HUES6 (cell line): ENCODE measurements around the gene ZNF213.

Experiments
- H3K27ac ChIP-seq: 2 replicates; pipeline ENCODE4 v1.7.0; 2013; ENCODE audit warnings: low read depth, mild to moderate bottlenecking, low read length, inconsistent platforms
- H3K27me3 ChIP-seq: 2 replicates; pipeline ENCODE4 v1.6.1; 2013; ENCODE audit warnings: low read length; ENCODE audit not compliant: control insufficient read depth, insufficient read depth
- H3K36me3 ChIP-seq: 2 replicates; pipeline ENCODE4 v1.6.1; 2013; ENCODE audit warnings: low read length; ENCODE audit not compliant: control insufficient read depth, insufficient read depth
- H3K4me1 ChIP-seq: 2 replicates; pipeline ENCODE4 v1.6.1; 2013; ENCODE audit warnings: low read length; ENCODE audit not compliant: control insufficient read depth, insufficient read depth
- H3K4me3 ChIP-seq: 2 replicates; pipeline ENCODE4 v1.5.1; 2013; ENCODE audit warnings: low read depth, low read length
- H3K9ac ChIP-seq: one replicate; pipeline ENCODE4 v1.6.1; 2013; ENCODE audit warnings: mild to moderate bottlenecking, low read length
- H3K9me3 ChIP-seq: 2 replicates; pipeline ENCODE4 v1.6.1; 2013; ENCODE audit warnings: low read depth, low read length; ENCODE audit not compliant: control insufficient read depth, insufficient read depth

The ZNF213 gene

GRCh38 chr16:3119701-3120408 lies 15.0 kb upstream of the ZNF213 start:
- Histone ChIP-seq H3K27ac (no peak overlapping the region), H3K36me3 (peaks cover 54% of the 10 kb centered on the region), H3K9me3 (no peaks in the 10 kb centered on the region), H3K4me1 (peaks cover 4% of the 10 kb centered on the region; the same call in 1 of the 2 replicates), H3K4me3 (no peak overlapping the region), H3K9ac (no peak overlapping the region), H3K27me3 (no peaks in the 10 kb centered on the region)

DNA sequence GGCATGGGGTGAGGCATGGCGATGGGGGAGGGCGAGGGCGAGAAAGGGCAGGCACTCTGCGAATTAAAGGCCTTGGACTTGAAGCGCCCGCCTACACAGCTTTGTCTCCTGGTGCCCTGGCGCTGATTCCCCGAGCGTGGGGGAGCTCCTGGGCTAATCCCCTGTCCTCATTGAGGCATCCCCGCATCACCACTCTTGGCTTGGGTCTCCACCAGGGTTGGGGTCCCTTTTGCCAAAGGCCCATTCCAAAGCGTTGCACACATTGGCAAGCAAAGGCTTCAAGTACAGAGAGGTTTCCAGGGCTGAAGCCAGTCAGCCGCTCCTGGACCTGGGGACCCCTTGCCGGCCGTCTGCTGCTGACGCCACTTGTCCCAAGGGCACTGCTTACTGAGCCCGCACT lies 14.4 kb upstream of the ZNF213 start:
- Histone ChIP-seq H3K4me3 (no peak overlapping the region), H3K27ac (no peak overlapping the region), H3K36me3 (peaks cover 48% of the 10 kb centered on the region), H3K9ac (no peak overlapping the region), H3K9me3 (no peaks in the 10 kb centered on the region), H3K4me1 (peaks cover 4% of the 10 kb centered on the region; the same call in 1 of the 2 replicates), H3K27me3 (no peaks in the 10 kb centered on the region)

- Histone ChIP-seq H3K9ac (no peak overlapping the region), H3K27me3 (no peaks in the 10 kb centered on the region), H3K27ac (no peak overlapping the region), H3K4me1 (peaks cover 8% of the 10 kb centered on the region; the same call in 1 of the 2 replicates), H3K36me3 (peaks cover 36% of the 10 kb centered on the region), H3K9me3 (no peaks in the 10 kb centered on the region), H3K4me3 (no peak overlapping the region)
Observed at GRCh38 chr16:3121851-3122467, 12.9 kb upstream of the ZNF213 start.

GRCh38 chr16:3122926-3123570 lies 11.8 kb upstream of the ZNF213 start:
- peak overlapping the region; percentile 64; the same call in 1 of the 2 replicates for H3K4me3 ChIP-seq
- H3K36me3 ChIP-seq: peaks cover 35% of the 10 kb centered on the region
- H3K27ac ChIP-seq: no peak overlapping the region
- no peaks in the 10 kb centered on the region for H3K27me3 ChIP-seq
- H3K4me1 ChIP-seq: peaks cover 19% of the 10 kb centered on the region
- H3K9ac ChIP-seq: no peak overlapping the region
- H3K9me3 ChIP-seq: no peaks in the 10 kb centered on the region

DNA sequence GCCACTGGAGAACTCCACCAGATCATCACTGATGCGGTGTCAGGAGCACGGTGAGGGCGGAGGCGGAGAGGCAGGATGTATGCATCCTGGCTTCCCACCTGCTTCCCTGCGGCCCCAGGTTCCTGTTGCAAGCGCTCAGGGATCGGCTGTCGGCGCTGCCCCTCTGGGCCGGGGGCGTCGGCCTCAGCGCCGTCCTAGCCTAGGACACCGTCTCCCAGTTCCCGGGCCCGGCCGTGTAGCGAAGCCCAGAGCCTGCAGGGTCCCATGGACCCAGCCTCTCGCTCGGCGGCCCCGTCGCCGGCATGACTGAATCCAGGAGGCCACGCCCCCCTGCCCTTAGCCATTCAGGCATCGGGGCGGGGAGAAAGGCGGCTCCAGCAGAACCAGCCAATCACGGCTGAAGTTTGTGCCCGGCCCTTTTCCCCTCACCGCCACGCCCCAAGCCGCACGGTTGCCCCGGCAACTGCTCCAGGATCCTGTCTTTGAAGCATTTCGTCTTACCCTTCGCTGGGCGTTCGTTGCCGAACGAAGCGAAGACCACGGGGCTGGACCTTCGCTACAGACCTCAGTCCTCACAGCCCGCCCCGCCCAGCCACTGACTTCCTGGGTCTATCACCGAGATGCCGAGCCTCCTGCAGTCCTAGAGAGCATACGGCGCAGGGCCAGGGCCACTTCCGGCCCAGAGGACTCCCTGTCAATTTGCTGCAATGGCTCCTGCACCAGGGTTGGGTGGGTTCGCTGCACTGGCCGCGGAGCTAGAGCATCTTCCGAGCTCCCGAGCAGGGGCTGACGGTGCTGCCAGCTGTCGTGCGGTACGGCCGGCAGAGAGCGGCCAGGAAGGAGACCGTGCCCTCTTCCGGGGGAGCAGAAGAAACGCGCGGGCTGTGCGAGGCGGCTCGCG lies 10.6 kb upstream of the ZNF213 start:
- Histone ChIP-seq H3K4me3 (peak overlapping the region; percentile 64), H3K27ac (no peak overlapping the region), H3K36me3 (peaks cover 28% of the 10 kb centered on the region), H3K9ac (peak overlapping the region; percentile 70), H3K9me3 (no peaks in the 10 kb centered on the region), H3K4me1 (peaks cover 21% of the 10 kb centered on the region), H3K27me3 (no peaks in the 10 kb centered on the region)

GRCh38 chr16:3127745-3128144 lies 7.1 kb upstream of the ZNF213 start:
- H3K27ac ChIP-seq: peak overlapping the region; percentile 65; the same call in 1 of the 2 replicates
- no peaks in the 10 kb centered on the region for H3K9me3 ChIP-seq
- H3K36me3 ChIP-seq: peaks cover 14% of the 10 kb centered on the region
- no peaks in the 10 kb centered on the region for H3K27me3 ChIP-seq
- peaks cover 27% of the 10 kb centered on the region for H3K4me1 ChIP-seq
- H3K4me3 ChIP-seq: peak overlapping the region; percentile 18; the same call in 1 of the 2 replicates
- peak overlapping the region; percentile 35 for H3K9ac ChIP-seq

- peaks cover 26% of the 10 kb centered on the region for H3K4me1 ChIP-seq
- H3K4me3 ChIP-seq: peak overlapping the region; percentile 27
- no peaks in the 10 kb centered on the region for H3K9me3 ChIP-seq
- peak overlapping the region; percentile 10 for H3K9ac ChIP-seq
- H3K27ac ChIP-seq: no peak overlapping the region
- H3K27me3 ChIP-seq: no peaks in the 10 kb centered on the region
- peaks cover 14% of the 10 kb centered on the region for H3K36me3 ChIP-seq
Observed at GRCh38 chr16:3129137-3130131, 5.4 kb upstream of the ZNF213 start.

GRCh38 chr16:3131755-3132377 lies 3.0 kb upstream of the ZNF213 start:
- Histone ChIP-seq H3K27ac (no peak overlapping the region), H3K9me3 (no peaks in the 10 kb centered on the region), H3K9ac (no peak overlapping the region), H3K36me3 (peaks cover 14% of the 10 kb centered on the region), H3K4me1 (peaks cover 26% of the 10 kb centered on the region), H3K27me3 (no peaks in the 10 kb centered on the region), H3K4me3 (no peak overlapping the region)

- H3K27ac ChIP-seq: peak overlapping the region; percentile 93
- H3K27me3 ChIP-seq: no peaks in the 10 kb centered on the region
- H3K36me3 ChIP-seq: peaks cover 13% of the 10 kb centered on the region
- H3K9ac ChIP-seq: peak overlapping the region; percentile 97
- H3K4me3 ChIP-seq: peak overlapping the region; percentile 98
- H3K4me1 ChIP-seq: peaks cover 14% of the 10 kb centered on the region
- H3K9me3 ChIP-seq: no peaks in the 10 kb centered on the region
Observed at GRCh38 chr16:3133844-3134243, 985 bp upstream of the ZNF213 start.
